Omental fat pad (tissue), 4 donors: ENCODE data around the gene ARFGAP1. TPM values are rescaled to one million over a fixed set of nuclear protein-coding genes. Genes with fewer than 3 reads are reported as not detected.

ENCODE experiments used
- ATAC-seq: fragments of 150-250 bp; one replicate; pipeline ENCODE4 v1.9.1; 2016; ENCODE audit warnings: mild to moderate bottlenecking, moderate library complexity; ENCODE audit not compliant: low FRiP score
- DNase-seq: peaks from one replicate; pipeline ENCODE4 v3.0.0-alpha.2; 2019; ENCODE audit warnings: low spot score
- total RNA-seq, 4 donors: library from RNA; depleted of rRNA; stranded (reverse); fragments of >200 nt; gene quantifications; one replicate each; pipeline ENCODE4 v1.1.0, GENCODE V29; 2016
- TF ChIP-seq, protein P1 (sequence below), 3 donors: fragments of 450-650 bp; IDR thresholded peaks; one replicate each; pipeline ENCODE4 v1.5.1; 2016 to 2017; ENCODE audit warnings: antibody characterized with exemption in 3 of 3, mild to moderate bottlenecking in 3 of 3, moderate library complexity in 2 of 3

Gene ARFGAP1
- total RNA-seq, 4 donors from 2014 or later = 29.2 to 59.7 (median 41.3) TPM

DNA sequence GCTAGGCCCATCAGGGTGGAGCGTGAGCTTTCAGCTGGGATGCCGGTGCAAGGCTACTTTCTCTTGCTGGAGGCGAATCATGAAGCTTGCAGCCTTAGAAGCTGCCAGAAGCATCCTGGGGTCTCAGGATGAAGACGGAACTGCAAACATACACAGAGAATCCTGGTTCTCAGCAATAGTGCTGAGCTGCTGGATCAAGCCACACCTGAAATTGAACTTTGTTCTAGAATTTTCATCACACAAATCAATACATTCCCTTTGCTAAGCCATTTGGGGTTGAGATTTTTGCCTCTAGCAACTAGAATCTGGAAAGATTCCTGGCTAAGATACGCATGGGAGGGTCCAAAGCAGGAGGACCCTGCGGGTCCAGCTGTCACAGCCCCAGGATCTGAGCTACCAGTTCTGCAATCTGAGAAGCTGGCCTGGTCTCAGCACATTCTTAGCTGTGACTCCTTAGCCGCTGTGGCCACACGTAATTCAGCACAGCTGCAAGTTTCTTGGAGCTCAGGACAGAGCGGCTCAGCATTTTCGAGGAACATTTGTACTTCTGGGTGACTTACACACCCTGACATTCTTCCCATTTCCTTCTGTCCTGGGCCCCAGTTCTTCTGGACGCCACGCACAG lies 6.6 kb upstream of the ARFGAP1 start:
- no peak for DNase-seq
- no peak for ATAC-seq
- TF ChIP-seq, protein P1, sequence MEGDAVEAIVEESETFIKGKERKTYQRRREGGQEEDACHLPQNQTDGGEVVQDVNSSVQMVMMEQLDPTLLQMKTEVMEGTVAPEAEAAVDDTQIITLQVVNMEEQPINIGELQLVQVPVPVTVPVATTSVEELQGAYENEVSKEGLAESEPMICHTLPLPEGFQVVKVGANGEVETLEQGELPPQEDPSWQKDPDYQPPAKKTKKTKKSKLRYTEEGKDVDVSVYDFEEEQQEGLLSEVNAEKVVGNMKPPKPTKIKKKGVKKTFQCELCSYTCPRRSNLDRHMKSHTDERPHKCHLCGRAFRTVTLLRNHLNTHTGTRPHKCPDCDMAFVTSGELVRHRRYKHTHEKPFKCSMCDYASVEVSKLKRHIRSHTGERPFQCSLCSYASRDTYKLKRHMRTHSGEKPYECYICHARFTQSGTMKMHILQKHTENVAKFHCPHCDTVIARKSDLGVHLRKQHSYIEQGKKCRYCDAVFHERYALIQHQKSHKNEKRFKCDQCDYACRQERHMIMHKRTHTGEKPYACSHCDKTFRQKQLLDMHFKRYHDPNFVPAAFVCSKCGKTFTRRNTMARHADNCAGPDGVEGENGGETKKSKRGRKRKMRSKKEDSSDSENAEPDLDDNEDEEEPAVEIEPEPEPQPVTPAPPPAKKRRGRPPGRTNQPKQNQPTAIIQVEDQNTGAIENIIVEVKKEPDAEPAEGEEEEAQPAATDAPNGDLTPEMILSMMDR (IDR thresholded peaks at IDR 0.05) = no peak

DNA sequence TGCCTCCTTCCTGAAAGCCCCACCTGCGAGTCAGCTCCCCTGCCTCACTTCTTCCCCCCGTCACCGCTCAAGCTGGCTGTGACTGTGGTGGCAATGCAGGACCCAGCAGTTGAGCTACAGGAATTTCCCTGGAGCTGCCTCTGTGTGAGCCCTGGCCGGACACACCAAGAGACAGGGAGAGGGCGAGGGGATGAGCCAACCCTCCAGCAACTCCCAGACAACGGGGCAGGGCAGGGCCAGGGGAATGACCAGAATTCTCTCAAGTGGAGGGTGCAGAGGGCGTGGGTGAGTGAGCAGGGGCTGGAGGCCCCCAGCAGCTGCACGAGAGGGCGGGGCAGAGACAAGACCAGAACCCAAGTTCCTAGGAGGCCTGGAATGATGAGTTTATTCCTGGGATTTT lies 4.9 kb upstream of the ARFGAP1 start:
- DNase-seq = no peak

DNA sequence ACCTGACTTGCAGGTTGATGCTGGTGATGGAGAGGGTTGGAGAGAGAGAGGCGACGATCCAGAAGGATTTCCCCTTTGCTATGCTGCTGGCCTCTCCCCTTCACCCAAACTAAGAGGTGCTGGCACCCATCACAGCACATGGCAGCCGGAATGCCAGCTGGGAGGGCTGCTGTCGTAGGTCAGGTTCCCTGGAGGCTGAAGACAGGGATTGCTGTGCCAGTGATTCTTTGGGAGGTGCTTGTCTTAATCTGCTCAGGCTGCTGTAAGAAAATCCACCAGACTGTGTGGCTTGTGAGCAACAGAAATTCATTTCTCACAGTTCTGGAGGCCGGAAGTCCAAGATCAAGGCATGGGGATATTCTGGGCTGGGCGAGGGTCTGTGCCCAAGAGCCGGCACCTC lies 4.4 kb upstream of the ARFGAP1 start:
- ATAC-seq = no peak
- TF ChIP-seq, protein P1 (IDR thresholded peaks at IDR 0.05) = no peak
- DNase-seq = no peak

More for the DNA sequence above, 4.9 kb upstream of the ARFGAP1 start:
- ATAC-seq = no peak
- TF ChIP-seq, protein P1 (IDR thresholded peaks at IDR 0.05) = no peak

DNA sequence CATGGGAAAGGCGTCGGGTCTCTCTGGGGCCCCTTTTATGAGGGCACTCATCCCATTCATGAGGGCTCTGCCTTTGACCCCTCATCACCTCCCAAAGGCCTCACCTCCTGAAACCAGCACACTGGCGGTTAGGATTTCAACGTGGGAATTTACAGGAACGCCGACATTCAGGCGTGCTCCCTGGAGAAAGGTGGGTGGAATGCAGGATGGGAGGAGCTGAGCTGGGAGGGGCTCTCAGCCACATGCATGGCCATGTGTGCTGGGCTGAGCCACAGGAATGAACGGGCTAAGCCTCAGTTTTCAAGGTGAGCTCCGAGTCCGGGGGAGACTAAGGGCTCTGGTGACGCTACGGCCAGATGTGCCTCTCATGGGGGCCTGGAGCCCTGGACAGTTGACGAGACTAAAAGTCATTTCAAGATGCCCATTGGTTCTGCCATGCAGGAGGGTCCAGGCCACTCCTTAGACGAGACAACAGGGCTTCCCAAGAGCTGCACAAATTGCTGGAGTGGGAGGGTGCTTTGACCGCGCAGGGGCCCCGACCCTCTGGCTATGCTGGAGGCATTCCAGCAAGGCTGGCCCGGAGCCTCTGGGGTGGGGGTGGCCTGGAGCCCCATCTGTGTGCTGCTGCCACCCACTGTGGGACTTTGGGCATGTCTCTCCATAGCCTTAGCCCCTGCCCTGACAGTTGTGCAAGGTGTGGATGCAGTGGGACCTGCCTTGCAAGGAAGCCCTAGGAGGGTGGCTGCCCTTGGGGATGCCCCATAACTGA lies 3.8 kb upstream of the ARFGAP1 start:
- no peak for DNase-seq
- TF ChIP-seq, protein P1 (IDR thresholded peaks at IDR 0.05) = no peak
- ATAC-seq = no peak

DNA sequence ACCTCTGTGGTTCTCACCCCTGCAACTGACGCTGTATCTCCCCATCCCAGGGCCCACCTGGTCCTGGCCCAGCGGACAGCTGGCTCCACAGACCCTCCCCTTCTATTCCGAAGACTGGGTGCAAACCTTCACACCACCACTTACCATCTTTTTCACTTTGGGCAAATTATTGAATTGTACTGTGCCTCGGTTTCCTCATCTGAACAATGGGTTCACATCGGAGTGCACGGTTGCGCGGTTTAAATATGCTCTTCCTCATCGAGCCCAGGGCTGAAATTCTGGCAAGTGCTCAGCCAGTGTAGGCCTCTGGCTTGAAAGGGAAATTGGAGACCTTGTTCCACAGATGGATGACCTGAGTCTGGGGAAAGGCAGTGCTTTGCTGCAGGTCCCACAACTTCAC lies 2.9 kb upstream of the ARFGAP1 start:
- TF ChIP-seq, protein P1 (IDR thresholded peaks at IDR 0.05) = no peak
- ATAC-seq (no peak), DNase-seq (no peak)

DNA sequence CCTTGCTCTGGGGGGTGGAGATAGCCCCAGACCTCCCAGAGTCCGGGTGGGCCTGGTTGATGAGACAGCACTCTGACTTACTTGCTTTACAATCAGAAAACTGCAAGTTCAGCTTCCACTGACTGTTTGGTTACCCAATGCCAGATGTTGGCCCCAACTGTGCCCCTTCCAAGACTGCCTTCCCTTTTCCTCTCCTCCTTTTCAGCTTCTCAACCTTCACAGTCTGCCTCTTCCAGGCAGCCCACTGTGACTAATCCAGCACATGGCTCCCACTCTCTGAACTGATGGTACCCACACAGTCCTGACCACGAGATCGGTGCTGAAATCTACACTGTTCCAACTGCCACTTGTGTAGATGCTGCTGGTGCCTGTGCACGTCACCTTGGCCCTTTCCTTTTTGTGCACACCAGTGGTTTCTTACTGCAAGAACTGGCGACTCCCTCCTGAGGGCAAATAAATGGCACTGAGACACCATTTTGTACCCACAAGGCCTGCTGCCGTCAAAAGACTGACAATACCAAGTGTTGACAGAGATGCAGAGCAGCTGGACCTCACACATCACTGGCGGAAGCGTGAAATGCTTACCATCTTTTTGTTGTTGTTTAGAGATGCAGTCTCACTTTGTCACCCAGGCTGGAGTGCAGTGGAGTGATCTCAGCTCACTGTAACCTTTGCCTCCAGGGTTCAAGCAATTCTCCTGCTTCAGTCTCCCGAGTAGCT lies 1.8 kb upstream of the ARFGAP1 start:
- DNase-seq (no peak), ATAC-seq (no peak)
- TF ChIP-seq, protein P1 (IDR thresholded peaks at IDR 0.05) = no peak
